HG03060 (cell line): ENCODE measurements around the gene TMEM131L.
A peak's percentile ranks its signal among the peaks of the same experiment; 100 is the strongest.
"Not testable (repeated sequence)": the region's sequence is repeated elsewhere in the genome, so short reads cannot be mapped to it uniquely, and the experiment has no call there.

Experiments
- ATAC-seq: cut with Tn5 transposase; IDR thresholded peaks from one replicate; pipeline ENCODE4 v1.9.1; 2021; ENCODE audit warnings: low read depth, moderate number of reproducible peaks; ENCODE audit not compliant: unreplicated experiment

The TMEM131L gene

GRCh38 chr4:153440475-153440874 is 25.7 kb upstream of the TMEM131L start:
- no peak for ATAC-seq

GRCh38 chr4:153447175-153447905 is 18.8 kb upstream of the TMEM131L start:
- no peak for ATAC-seq

- ATAC-seq = no peak
Observed at GRCh38 chr4:153448003-153448731, 18.0 kb upstream of the TMEM131L start.

GRCh38 chr4:153449338-153449737 is 16.8 kb upstream of the TMEM131L start:
- ATAC-seq = no peak

GRCh38 chr4:153450544-153450917 is 15.6 kb upstream of the TMEM131L start:
- ATAC-seq = no peak

- not testable (repeated sequence) for ATAC-seq
Observed at GRCh38 chr4:153451145-153451544, 15.0 kb upstream of the TMEM131L start.

GRCh38 chr4:153451911-153452657 is 14.1 kb upstream of the TMEM131L start:
- ATAC-seq = no peak

- ATAC-seq = no peak
Observed at GRCh38 chr4:153452658-153453378, 13.3 kb upstream of the TMEM131L start.

- no peak for ATAC-seq
Observed at GRCh38 chr4:153453402-153453801, 12.8 kb upstream of the TMEM131L start.

- ATAC-seq = no peak
Observed at GRCh38 chr4:153458969-153459368, 7.2 kb upstream of the TMEM131L start.

- not testable (repeated sequence) for ATAC-seq
Observed at GRCh38 chr4:153461549-153461948, 4.6 kb upstream of the TMEM131L start.

GRCh38 chr4:153464068-153464467 is 2.1 kb upstream of the TMEM131L start:
- ATAC-seq = no peak

- no peak for ATAC-seq
Observed at GRCh38 chr4:153465140-153465539, 1.0 kb upstream of the TMEM131L start.

GRCh38 chr4:153465615-153466080 is 512 bp upstream of the TMEM131L start:
- ATAC-seq = no peak

GRCh38 chr4:153466949-153467896 is 1.1 kb downstream of the TMEM131L start:
- ATAC-seq = peak; percentile 37

GRCh38 chr4:153467897-153468262 is 1.7 kb downstream of the TMEM131L start:
- no peak for ATAC-seq

GRCh38 chr4:153468587-153468986 is 2.4 kb downstream of the TMEM131L start:
- ATAC-seq = no peak

- no peak for ATAC-seq
Observed at GRCh38 chr4:153469031-153469430, 2.9 kb downstream of the TMEM131L start.

GRCh38 chr4:153471071-153471697 is 5.0 kb downstream of the TMEM131L start:
- not testable (repeated sequence) for ATAC-seq
